GM21367 (cell line): ENCODE results near the gene PLEKHH1.

Experiments used
- ATAC-seq: cut with Tn5 transposase; IDR thresholded peaks from one replicate; pipeline ENCODE4 v1.9.1; 2021; ENCODE audit not compliant: unreplicated experiment

The PLEKHH1 gene

DNA sequence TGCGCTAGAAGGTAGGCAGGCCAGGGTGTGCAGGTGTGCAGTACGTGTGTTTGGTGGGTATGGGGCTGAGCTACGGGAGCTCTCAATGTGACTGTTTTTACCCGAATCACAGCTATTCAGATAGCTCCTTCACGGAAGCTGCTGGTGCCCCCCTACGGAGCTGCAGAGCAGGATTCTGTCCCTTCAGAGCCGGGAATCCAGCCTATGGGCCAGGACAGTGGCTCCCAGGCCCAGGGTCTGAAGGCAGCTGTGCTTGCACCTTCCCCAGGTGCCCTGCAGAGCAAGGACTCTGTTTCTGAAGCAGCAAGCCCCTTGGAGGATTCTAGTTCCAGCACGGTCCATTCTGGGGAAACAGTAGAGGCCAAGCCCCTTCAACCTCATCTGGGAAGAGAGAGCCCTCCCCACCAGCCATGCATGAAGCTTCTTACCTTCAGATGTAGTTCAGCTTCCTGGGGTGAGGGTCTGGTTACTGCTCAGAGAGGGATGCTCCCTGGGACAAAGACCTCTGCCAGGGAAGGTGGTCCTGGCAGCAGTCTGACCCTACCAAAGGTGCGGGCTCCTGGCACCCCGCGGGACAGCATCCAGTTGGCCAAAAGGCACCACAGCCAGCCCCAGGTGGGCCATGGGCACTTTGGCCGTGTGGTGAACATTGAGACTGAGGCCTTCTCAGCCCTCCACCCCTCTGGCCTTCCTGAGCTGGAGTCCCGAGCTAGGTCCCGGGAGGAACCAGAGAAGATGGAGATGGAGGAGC, 29.1 kb downstream of the PLEKHH1 start:
- no peak for ATAC-seq

DNA sequence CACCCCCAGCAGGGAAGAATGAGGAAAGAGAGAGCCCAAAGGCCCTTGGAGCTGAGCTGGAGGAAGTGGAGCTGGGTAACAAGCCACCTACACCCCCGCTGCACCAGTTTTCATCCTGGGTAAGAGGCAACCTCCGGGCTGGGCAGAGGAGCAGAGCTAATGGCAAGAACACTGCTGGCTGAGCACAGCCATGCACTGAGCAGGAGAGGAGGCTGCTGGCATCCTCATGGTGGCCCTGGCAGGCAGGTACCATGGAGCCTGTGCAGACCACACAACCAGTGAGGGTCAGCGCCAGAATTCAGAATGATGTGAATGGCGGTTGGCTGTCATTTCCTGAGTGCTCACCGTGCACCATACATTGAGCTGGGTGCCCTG, 29.7 kb downstream of the PLEKHH1 start:
- no peak for ATAC-seq

DNA sequence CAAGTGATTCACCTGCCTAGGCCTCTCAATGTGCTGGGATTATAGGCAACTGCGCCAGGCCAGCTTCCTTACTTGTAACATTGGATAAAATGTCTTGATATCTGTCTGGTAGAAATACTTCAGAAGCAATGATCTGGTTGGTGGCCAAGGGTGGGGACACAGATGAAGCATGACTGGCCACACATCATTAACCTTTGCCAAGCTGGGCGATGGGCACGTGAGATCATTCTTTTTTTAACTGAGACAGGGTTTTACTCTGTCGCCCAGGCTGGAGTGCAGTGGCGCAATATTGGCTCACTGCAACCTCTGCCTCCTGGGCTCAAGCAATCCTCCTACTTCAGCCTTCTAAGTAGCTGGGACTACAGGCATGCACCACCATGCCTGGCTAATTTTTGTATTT, 31.1 kb downstream of the PLEKHH1 start:
- no peak for ATAC-seq

DNA sequence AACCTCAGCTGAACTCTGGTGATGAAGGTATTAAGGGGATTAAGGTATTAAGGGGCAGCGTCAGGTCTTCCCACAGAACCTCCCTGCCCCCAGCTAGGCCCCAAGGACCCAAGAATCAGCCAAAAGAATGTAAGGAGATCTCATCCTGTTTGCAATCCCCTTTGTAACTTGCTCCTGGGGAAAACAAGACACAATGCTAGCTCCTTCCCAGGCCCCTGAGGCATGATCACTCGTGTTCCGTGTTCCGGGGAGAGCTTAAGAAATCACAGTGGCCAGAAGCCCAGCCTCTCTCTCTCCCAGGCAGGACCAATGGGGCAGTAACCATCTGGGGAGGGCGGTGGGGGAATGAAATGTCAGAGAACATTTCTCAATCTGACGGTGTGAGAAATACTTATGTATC, 33.8 kb downstream of the PLEKHH1 start:
- ATAC-seq: no peak

DNA sequence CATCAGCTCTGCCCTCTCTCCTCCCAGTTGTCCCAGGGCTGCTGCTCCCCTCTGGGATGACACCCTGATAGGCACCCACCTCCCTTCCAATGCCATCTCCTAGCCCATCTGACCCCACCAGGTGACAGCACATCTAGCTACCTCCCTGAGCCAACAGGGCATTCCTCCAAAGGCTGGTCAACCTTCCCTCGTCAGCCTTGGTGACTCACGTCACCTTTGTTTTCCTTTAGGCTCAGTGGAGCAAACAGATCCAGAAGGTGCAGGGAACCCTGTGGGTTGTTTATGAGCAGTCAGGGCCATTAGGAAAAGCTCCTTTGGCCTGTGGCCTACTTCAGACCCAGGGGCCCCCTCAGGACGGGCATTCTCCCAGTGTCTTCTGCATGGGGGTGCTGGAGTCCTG, 34.6 kb downstream of the PLEKHH1 start:
- no peak for ATAC-seq

DNA sequence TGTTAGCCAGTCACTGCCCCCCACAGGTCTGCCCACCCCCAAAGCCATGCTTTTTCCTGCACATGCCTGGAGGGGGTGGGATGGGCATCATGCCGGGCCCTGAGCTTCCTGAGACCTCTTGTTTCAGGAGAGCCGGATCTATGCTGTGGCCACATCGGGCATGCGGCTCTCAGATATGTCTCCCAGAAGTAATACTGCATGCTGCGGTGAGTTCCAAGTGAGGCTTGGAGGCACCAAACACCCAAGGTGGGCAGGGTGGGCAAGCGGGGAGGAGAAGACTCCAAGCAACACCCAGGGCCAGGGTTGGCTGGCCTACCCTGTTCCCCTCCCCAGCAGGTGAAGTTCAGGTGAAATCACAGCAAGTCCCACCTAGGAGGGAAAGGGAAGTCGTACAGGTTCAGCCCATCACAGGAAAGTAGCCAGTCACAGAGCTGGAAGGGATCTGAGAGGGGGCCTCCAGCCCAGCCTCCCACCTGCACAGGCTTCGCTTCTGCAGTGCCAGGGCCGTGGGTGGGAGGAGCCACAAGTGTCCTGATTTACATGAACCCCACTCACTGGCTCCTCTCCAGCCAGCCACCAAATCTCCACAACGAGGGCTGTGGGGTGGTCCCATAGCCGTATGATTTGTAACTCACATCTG, 36.0 kb downstream of the PLEKHH1 start:
- no peak for ATAC-seq

DNA sequence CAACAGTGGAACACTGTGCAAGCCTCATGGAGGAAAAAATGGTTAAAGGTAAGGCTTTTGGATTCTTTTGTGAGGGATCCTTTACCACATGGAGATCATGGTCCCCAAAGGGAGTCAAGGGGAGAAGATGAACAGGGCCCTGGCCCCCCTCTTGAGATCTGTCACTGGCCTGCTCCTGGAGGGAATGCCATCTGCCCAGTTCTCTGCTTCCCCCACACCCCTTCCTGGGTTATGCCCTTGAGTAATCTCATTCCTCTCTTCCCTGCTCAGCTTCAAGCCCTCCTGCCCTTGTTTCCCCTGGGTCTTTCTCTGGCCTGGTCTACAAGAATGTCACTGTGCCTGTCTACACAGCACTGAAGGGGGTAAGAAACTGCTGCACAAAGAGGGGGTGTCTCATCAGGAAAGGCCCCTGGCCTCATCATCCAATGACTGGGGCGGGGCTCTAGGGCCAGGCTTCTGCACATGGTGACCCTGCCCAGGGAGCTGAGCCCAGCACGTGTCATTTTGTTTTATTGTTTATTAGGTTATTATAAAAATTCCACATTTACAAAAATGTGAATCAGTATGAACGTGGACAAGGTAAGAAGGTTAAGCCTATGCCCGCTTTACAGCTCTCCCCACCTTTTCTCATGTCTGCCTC, 36.7 kb downstream of the PLEKHH1 start:
- no peak for ATAC-seq

DNA sequence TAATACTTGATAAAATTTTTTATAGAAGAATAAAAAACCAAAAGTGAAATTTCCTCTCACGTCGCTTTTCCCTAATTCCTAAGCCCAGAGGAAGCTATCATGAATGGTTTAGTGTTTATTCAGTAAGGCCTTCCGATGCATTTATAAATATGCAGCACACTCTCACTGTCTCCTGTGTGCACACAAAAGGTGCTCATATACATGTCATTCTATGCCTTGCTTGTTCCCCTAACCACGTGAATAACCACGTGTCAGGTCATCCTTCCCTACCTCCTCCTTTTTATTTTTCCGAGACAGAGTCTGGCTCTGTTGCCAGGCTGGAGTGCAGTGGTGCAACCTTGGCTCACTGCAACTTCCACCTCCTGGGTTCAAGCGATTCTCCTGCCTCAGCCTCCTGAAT, 37.4 kb downstream of the PLEKHH1 start:
- ATAC-seq: no peak

DNA sequence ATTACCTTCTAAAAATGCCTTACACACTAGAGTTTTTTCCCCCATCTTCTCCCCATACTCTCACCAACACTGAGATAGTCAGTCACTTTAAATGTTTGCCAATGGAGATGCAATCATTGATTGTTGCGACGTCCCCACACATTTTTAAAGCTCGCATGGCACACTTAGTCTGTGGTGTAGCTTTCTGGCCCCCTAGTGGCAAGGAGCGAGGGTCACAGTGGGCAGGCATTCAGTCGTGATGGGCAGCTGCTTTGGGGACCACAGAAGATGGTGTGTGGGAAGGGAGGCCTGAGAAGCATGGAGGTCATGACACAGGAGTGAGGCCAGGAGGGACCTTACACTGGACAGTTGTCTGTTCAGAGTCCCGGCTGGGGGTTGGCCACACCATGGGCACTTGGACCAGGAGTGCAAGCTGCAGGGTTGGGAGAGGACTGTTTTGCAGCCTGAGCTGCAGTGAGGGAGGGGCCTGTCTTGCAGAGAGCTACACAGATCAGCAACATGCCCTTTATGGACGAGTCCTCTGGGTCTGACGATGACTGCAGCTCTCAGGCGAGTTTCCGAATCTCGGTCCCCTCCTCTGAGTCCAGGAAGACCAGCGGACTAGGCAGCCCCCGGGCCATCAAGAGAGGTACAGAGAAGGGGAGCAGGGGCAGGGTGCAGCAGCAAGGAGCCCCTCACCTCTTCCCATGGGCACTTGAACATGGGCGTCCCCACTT, 38.3 kb downstream of the PLEKHH1 start:
- ATAC-seq: peak; percentile 57

DNA sequence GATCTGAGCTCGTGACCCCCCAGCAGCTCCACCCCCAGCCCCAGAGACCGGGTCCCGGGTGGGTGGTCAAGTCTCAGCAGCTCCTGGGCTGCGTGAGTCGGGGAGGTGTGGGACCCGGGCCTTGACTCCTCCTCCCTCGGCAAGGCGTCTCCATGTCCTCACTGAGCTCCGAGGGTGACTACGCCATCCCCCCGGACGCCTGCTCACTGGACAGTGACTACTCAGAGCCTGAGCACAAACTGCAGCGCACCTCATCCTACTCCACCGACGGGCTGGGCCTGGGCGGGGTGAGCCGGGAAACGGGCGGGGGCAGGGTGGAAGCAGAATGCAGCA, 38.9 kb downstream of the PLEKHH1 start:
- ATAC-seq: no peak

DNA sequence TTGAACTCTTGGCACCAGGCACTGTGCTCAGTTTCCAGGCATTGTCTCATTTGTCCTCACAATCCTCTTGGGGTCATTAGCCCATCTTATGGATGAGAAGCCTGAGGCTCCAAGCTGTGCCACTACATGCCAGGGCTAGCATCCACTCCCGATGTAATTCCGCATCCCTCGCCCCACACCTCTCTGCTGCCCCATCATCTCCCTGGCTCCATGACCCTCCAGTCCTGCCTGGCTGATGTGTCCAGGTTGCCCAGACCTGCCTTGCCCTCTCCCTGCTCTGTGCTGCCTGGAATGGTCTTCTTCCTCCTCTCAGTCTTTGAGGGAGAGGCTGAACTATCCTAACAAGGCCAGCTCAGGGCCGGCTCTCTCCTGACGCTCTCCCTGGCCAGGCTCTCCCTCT, 39.5 kb downstream of the PLEKHH1 start:
- no peak for ATAC-seq

DNA sequence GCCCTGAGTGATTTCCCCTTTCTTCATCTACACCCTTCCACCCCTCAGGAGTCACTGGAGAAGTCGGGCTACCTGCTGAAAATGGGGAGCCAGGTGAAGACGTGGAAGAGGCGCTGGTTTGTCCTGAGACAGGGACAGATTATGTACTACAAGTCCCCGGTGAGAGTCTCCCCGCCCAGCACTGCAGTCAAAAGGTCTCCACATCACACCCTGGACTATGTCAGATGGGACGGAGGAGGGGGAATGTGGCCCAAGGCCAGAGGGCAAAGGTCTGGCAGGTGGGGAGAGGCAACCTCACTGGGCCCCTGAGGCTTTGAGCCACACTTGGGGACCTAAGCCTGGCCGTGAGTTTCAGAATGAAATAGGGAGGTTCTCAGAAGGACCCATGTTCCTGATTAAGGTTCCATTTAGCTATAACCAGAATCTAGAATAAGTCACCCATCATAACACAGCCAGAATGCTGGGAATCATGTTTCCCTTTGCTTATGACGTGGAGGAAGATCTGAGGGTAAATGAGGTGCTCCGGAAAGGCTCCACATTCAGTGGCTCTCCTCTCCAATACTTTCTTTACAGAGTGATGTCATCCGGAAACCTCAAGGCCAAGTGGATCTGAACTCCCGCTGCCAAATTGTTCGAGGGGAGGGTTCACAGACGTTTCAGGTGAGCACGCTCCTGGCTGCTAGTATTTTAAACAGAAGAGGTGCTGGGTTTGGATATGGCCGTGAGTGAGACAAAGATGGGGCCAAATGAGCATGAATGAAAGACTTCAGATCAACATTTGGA, 40.3 kb downstream of the PLEKHH1 start:
- no peak for ATAC-seq

DNA sequence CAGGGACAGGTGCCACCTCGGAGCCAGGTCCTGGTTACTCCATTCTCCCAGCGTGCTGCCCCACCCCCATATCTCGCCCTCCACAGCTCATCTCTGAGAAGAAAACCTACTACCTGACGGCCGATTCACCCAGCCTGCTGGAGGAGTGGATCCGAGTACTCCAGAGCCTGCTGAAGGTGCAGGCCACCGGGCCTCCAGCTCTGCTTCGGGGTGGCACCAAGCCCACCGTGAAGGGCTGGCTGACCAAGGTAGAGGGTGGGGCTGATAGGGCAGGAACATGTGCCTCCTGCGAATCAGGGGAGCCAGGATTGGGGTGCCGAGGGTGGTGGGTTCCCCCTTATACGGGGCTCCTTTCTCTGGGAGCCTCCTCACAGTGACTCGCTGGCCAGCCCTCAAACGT, 41.1 kb downstream of the PLEKHH1 start:
- ATAC-seq: no peak

DNA sequence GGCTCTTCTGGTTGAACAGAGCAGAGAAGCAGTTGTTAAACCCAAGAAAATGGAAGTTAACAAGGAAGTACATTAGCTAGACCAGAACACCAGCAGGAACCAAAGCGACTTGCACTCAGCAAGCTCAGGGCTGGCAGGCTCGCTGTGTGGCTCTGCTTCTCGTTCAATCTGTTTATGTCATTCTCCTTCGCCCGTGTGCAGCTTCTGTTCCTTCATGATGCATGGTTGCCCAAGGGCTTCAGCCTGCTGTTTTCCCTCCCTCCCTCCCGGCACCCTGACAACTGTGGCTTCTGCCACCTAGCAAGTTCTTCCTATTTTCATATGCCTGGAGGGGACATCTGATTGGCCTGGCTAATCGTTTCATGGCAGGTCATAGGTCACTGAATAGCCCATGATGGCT, 41.7 kb downstream of the PLEKHH1 start:
- ATAC-seq: no peak

DNA sequence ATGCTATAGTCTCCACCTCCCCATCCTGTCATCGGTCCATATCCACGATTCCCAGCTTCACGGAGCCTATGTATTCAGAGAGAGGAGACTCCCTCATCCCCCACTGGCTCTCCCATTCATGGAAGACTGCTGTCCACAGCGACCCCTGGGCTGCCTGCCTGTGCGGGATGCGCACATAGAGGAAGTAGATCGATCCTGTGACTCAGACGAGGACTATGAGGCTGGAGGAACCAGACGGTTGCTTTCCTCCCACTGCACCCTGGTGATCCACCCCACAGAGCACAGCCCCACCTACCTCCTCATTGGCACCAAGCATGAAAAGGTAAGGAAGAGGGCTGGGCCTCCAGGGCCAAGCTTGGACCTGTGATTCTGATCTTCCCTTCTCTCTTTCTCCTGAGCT, 42.6 kb downstream of the PLEKHH1 start:
- no peak for ATAC-seq

DNA sequence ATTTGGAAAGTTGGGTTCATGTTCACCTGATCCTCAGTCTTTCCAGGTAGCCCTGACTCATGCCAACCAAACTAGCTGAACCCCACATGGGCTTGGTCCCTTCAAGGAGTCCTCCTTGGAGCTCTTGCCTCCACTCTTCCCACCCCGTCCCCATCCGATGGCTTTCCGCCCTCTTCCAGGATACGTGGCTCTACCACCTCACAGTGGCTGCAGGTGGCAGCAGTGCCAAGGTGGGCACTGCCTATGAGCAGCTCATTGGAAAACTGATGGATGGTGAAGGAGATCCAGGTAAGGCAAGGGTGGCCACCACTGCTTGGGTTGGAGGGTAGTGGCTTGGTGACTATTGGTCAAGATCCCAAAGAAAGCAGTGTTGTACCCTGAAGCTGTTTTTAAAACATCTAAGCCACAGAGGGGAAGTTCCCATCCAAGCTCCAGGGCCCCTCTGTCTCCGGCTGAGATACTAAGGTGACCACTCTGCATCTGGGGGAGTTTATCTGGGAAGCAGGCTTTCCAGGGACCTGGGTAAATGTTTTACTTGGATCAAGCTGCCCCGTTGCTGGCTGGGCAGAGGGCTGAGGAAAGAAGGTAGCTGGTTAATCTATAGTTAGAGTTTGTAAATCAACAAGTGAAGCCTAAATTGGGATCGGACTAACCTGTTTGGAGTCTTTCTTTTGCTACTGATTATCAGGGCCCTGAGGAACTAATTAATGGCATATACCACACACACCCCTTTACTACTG, 43.3 kb downstream of the PLEKHH1 start:
- ATAC-seq: no peak

DNA sequence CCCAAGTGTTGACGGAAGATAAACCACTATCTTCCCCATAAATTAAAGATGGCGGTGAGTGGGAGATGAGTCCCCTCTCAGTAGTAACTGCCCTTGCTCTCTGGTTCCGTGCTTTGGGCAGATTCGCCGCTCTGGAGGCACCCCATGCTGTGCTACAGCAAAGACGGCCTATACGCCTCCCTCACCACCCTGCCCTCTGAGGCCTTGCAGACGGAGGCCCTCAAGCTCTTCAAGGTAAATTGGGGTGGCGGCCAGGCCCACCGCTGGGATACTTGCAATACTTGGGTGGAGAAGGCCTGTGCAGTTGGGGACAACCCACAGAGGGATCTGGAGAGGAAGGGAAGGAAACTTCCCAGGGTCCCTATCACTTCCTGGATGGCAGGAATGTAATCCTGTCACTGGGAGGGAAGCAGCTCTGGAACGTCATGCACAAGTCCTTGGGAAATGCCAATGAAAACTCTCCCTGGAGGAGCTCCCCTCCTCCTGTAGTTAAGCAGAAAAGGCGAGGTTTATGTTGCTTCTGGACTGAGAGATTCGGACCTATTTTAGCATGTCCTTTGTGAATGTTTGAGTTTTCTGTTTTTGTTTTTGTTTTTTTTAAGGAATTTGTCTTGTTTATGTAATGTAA, 44.2 kb downstream of the PLEKHH1 start:
- ATAC-seq: no peak

DNA sequence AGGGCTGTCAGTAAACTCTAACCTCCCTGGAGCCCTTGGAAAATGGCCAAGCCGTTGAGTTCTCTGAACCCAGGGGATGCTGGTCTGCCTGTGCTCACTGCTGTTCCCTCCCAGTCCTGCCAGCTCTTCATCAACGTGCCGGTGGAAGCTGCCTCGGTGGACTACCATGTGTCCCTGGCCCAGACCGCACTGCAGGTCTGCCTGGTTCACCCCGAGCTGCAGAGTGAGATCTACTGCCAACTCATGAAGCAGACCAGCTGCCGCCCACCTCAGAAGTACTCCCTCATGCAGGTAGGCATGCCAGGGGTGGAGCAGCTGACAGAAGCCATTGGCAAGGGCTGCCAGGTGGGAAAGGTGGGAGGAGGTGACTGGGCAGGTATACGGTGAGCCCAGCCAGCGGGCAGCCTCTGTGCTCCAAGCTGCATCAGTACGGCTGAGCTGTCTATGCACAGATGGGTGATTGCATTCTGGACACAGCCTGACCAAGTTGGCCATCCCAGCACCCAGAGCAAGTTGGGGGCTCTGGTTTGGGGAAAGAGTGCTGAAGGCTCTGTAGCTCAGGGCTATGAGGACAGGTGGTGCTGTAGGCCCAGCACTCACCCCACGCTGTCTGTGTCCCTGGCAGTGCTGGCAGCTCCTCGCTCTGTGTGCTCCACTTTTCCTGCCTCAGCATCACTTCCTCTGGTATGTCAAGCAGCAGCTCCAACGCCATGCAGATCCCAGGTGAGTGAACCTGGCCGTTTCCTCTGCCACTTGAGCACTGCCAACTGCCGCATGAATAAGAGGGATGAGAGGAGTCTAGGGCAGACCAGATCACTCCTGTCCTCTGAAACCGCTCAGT, 45.0 kb downstream of the PLEKHH1 start:
- no peak for ATAC-seq

DNA sequence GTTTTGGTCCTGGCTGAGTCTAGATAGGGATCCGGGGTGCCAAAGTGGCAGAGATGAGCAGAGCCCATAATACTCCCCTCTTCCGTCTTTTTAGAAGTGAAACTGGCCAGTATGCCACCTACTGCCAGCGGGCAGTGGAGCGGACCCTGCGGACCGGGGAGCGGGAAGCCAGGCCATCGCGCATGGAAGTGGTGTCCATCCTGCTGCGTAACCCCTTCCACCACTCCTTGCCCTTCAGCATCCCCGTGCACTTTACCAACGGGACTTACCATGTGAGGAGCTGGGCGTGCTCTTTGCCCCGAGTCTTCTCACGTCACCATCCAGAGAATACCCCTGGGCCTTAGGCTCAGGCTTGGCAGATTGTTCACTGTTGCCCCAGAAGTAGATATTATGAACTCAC, 46.0 kb downstream of the PLEKHH1 start:
- no peak for ATAC-seq
